NCI-H774 (cell line): ENCODE measurements around the gene VAV2.

ENCODE experiments used
- DNase-seq: peaks from one replicate; lab custom pipeline; 2025; lab: John Stamatoyannopoulos, UW

VAV2 gene

GRCh38 chr9:133814586-133815208 lies 177.4 kb downstream of the VAV2 start:
- no peak for DNase-seq

- DNase-seq = no peak
Measured at GRCh38 chr9:133813749-133814585, 178.2 kb downstream of the VAV2 start.

- DNase-seq = no peak
Measured at GRCh38 chr9:133812941-133813748, 179.0 kb downstream of the VAV2 start.

- no peak for DNase-seq
Measured at GRCh38 chr9:133812077-133812868, 179.9 kb downstream of the VAV2 start.

- no peak for DNase-seq
Measured at GRCh38 chr9:133811471-133811870, 180.7 kb downstream of the VAV2 start.

- DNase-seq = no peak
Measured at GRCh38 chr9:133810556-133811195, 181.4 kb downstream of the VAV2 start.

- DNase-seq = no peak
Measured at GRCh38 chr9:133809335-133809734, 182.8 kb downstream of the VAV2 start.

GRCh38 chr9:133807818-133808217 lies 184.3 kb downstream of the VAV2 start:
- no peak for DNase-seq

GRCh38 chr9:133807037-133807436 lies 185.1 kb downstream of the VAV2 start:
- no peak for DNase-seq

- DNase-seq = no peak
Measured at GRCh38 chr9:133806623-133807010, 185.5 kb downstream of the VAV2 start.

- no peak for DNase-seq
Measured at GRCh38 chr9:133805876-133806622, 186.1 kb downstream of the VAV2 start.

GRCh38 chr9:133804199-133804598 lies 187.9 kb downstream of the VAV2 start:
- DNase-seq = no peak

- no peak for DNase-seq
Measured at GRCh38 chr9:133803745-133804144, 188.4 kb downstream of the VAV2 start.

- no peak for DNase-seq
Measured at GRCh38 chr9:133803028-133803585, 189.0 kb downstream of the VAV2 start.

GRCh38 chr9:133801739-133802138 lies 190.4 kb downstream of the VAV2 start:
- DNase-seq = no peak

GRCh38 chr9:133800266-133800665 lies 191.9 kb downstream of the VAV2 start:
- DNase-seq = no peak

- no peak for DNase-seq
Measured at GRCh38 chr9:133799716-133800115, 192.4 kb downstream of the VAV2 start.

- DNase-seq = no peak
Measured at GRCh38 chr9:133799106-133799505, 193.0 kb downstream of the VAV2 start.

GRCh38 chr9:133798160-133798559 lies 194.0 kb downstream of the VAV2 start:
- DNase-seq = no peak

- no peak for DNase-seq
Measured at GRCh38 chr9:133797406-133798105, 194.6 kb downstream of the VAV2 start.
